Upper lobe of left lung (tissue), 4 donors: ENCODE results near the gene SYPL2.

Experiments used
- CTCF ChIP-seq, 6 experiments: fragments of 450-650 bp in 4 of 6; fragments of 200-600 bp in 2 of 6; sonication (generic) in 2 of 6; IDR thresholded peaks; one replicate each; pipeline ENCODE4 v1.5.1; 2016 to 2019; ENCODE audit warnings: antibody characterized with exemption in 6 of 6
- EP300 ChIP-seq, 4 donors: sonication (generic); formaldehyde crosslinking; IDR thresholded peaks; one replicate each; pipeline ENCODE4 v1.5.1; 2017; ENCODE audit warnings: antibody characterized with exemption in 4 of 4, control low read depth in 2 of 4
- POLR2A ChIP-seq, 4 donors: fragments of 450-650 bp; IDR thresholded peaks; one replicate each; pipeline ENCODE4 v1.5.1; 2016 to 2017; ENCODE audit warnings: antibody characterized with exemption in 4 of 4, mild to moderate bottlenecking in 2 of 4
- POLR2AphosphoS5 ChIP-seq, 2 donors: sonication (generic); formaldehyde crosslinking; IDR thresholded peaks; one replicate each; pipeline ENCODE4 v1.5.1; 2017; ENCODE audit warnings: antibody characterized with exemption in 2 of 2

GRCh38 chr1:109527098-109527811 is 60.9 kb downstream of the SYPL2 start:
- TF ChIP-seq CTCF (IDR thresholded peaks at IDR 0.05), result no peak
- TF ChIP-seq POLR2AphosphoS5 (IDR thresholded peaks at IDR 0.05), result no peak
- TF ChIP-seq POLR2A (IDR thresholded peaks at IDR 0.05), result no peak
- no peak for TF ChIP-seq EP300 (IDR thresholded peaks at IDR 0.05)
